CD14-positive monocyte (primary cell): Measurements from ENCODE around the gene KXD1. TPM values are rescaled to one million over a fixed set of nuclear protein-coding genes. Genes with fewer than 3 reads are reported as not detected.

Experiments used
- DNase-seq, 3 donors: peaks; one replicate each; pipeline ENCODE4 v3.0.0-alpha.2; 2011 to 2022
- H2AFZ ChIP-seq: 2 replicates; pipeline ENCODE4 v1.6.0; 2012; ENCODE audit warnings: mild to moderate bottlenecking, low read depth, low read length, inconsistent platforms; ENCODE audit not compliant: insufficient read depth, poor library complexity, severe bottlenecking
- H3K27ac ChIP-seq, 2 donors: 1 replicate in 1 of 2; 2 replicates in 1 of 2; pipeline ENCODE4 v1.5.1; 2012 to 2013; ENCODE audit warnings: low read length in 2 of 2, control low read depth in 1 of 2, inconsistent platforms in 1 of 2, low read depth in 1 of 2, mild to moderate bottlenecking in 1 of 2
- H3K27me3 ChIP-seq, 2 donors: one replicate each; pipeline versions ENCODE4 v1.6.0 to v1.6.1; 2011 to 2013; ENCODE audit warnings: low read length in 2 of 2; ENCODE audit not compliant: control insufficient read depth in 2 of 2, insufficient read depth in 2 of 2
- H3K36me3 ChIP-seq, 2 donors: replicated peaks in 1 of 2; 1 replicate in 1 of 2; 2 replicates in 1 of 2; pipeline versions ENCODE4 v1.5.1 to v1.6.1; 2012 to 2013; ENCODE audit warnings: low read length in 2 of 2, control low read depth in 1 of 2, inconsistent platforms in 1 of 2, mild to moderate bottlenecking in 1 of 2; ENCODE audit not compliant: insufficient read depth in 2 of 2, control insufficient read depth in 1 of 2
- H3K4me1 ChIP-seq, 2 donors: 1 replicate in 1 of 2; 2 replicates in 1 of 2; pipeline versions ENCODE4 v1.5.1 to v1.6.1; 2012 to 2013; ENCODE audit warnings: low read length in 2 of 2, control low read depth in 1 of 2, inconsistent platforms in 1 of 2, mild to moderate bottlenecking in 1 of 2, moderate library complexity in 1 of 2; ENCODE audit not compliant: insufficient read depth in 2 of 2, control insufficient read depth in 1 of 2
- H3K4me2 ChIP-seq: replicated peaks from 2 replicates; pipeline ENCODE3; 2012; ENCODE audit warnings: low read length, moderate library complexity, mild to moderate bottlenecking; ENCODE audit not compliant: poor library complexity, severe bottlenecking; ENCODE audit errors: extremely low read depth
- H3K4me3 ChIP-seq, 3 experiments: fragments of 200-600 bp in 1 of 3; sonication (generic) in 1 of 3; replicated peaks in 1 of 3; 1 replicate in 2 of 3; 2 replicates in 1 of 3; pipeline ENCODE4 v1.5.1; 2011 to 2013; ENCODE audit warnings: low read length in 3 of 3, mild to moderate bottlenecking in 3 of 3, control low read depth in 2 of 3, low read depth in 2 of 3, inconsistent platforms in 1 of 3, moderate library complexity in 1 of 3
- H3K79me2 ChIP-seq: 2 replicates; pipeline ENCODE4 v1.6.0; 2012; ENCODE audit warnings: mild to moderate bottlenecking, control low read depth, inconsistent platforms, low read length, moderate library complexity; ENCODE audit not compliant: insufficient read depth
- H3K9ac ChIP-seq: 2 replicates; pipeline ENCODE4 v1.6.0; 2017; ENCODE audit warnings: low read length, mild to moderate bottlenecking; ENCODE audit not compliant: insufficient read depth, poor library complexity, severe bottlenecking
- H3K9me3 ChIP-seq, 2 donors: replicated peaks in 1 of 2; 1 replicate in 1 of 2; 2 replicates in 1 of 2; pipeline versions ENCODE4 v1.5.1 to v1.6.1; 2012 to 2013; ENCODE audit warnings: low read length in 2 of 2, control low read depth in 1 of 2; ENCODE audit not compliant: control insufficient read depth in 1 of 2, insufficient read depth in 1 of 2
- H4K20me1 ChIP-seq: 2 replicates; pipeline ENCODE4 v1.6.0; 2012; ENCODE audit warnings: mild to moderate bottlenecking, low read length, control low read depth, moderate library complexity; ENCODE audit not compliant: insufficient read depth
- H3K27ac Mint-ChIP-seq, 7 donors: one replicate each; pipeline ENCODE4 v1.8.0; 2020; ENCODE audit warnings: mild to moderate bottlenecking in 7 of 7, mixed read lengths in 7 of 7, moderate library complexity in 6 of 7, inconsistent platforms in 2 of 7
- H3K27me3 Mint-ChIP-seq, 3 donors: one replicate each; pipeline ENCODE4 v1.8.0; 2021 to 2022; ENCODE audit warnings: low read depth in 3 of 3, mild to moderate bottlenecking in 3 of 3, mixed read lengths in 3 of 3, moderate library complexity in 3 of 3, inconsistent platforms in 1 of 3
- H3K36me3 Mint-ChIP-seq, 2 donors: one replicate each; pipeline ENCODE4 v1.8.0; 2020; ENCODE audit warnings: mixed read lengths in 2 of 2, inconsistent platforms in 1 of 2, mild to moderate bottlenecking in 1 of 2
- H3K4me1 Mint-ChIP-seq: one replicate; pipeline ENCODE4 v1.8.0; 2020; ENCODE audit warnings: mild to moderate bottlenecking, mixed read lengths
- H3K4me3 Mint-ChIP-seq, 2 donors: one replicate each; pipeline ENCODE4 v1.8.0; 2020; ENCODE audit warnings: mild to moderate bottlenecking in 2 of 2, mixed read lengths in 2 of 2, moderate library complexity in 1 of 2
- H3K9me3 Mint-ChIP-seq, 7 donors: one replicate each; pipeline ENCODE4 v1.8.0; 2020 to 2022; ENCODE audit warnings: mixed read lengths in 7 of 7, mild to moderate bottlenecking in 6 of 7, moderate library complexity in 6 of 7, inconsistent platforms in 2 of 7
- WGBS: methylation state at CpG from one replicate; pipeline ENCODE4 v1.1.5; 2013; ENCODE audit warnings: missing lambda C conversion rate; ENCODE audit not compliant: insufficient coverage; 5-methylcytosine and 5-hydroxymethylcytosine counted together
- intact Hi-C, 2 donors: fragments of 100-400 bp; cut with micrococcal nuclease; formaldehyde crosslinking; loops; one replicate each; pipeline versions ENCODE4 v1.15.0 to v1.15.1; 2023
- polyA plus RNA-seq, 3 donors: library from polyadenylated mRNA; depleted of rRNA in 1 of 3; unstranded in 2 of 3; stranded (reverse) in 1 of 3; fragments of 300-500 nt in 2 of 3; fragments of >200 nt in 1 of 3; fragmentation: Illumina TruSeq in 2 of 3; gene quantifications; 1 replicate in 2 of 3; 2 replicates in 1 of 3; pipeline ENCODE4 v1.2.3, GENCODE V29; 2012 to 2021
- TF ChIP-seq, protein P1 (sequence below): fragments of 200-600 bp; IDR thresholded peaks from one replicate; pipeline ENCODE4 v1.8.0; 2022; ENCODE audit warnings: antibody characterized with exemption, mild to moderate bottlenecking

Gene KXD1
- polyA plus RNA-seq, 3 donors = 74.4 to 194 (median 87.9) TPM

DNA sequence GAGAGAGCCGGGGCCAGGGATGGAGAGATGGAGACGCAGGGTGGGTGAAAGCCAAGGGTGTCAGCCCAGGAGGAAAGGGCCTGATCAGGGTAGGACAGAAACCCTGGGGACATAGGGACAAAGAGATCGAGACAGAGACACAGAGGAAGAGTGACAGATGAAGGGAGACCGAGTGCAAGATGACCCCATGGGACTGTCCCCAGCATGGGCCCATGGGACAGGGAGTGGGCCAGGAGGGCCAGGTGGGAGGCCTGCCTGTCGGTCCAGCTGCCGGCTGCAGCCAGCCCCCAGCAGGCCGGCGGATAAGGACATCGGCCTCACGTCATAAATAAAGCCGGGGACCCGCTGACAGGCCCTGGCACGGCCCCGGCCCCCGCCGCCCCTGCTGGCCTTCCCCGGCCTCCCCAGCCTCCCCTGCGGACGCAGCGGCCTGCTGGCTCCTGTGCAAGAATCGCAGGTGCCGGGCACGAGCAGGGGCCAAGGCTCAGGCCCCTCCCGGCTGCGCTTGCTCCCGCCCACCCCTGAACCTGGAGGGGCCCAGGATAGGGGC, 37.2 kb downstream of the KXD1 start:
- peak overlapping the region; percentile 31 to 91 for H3K4me3 Mint-ChIP-seq
- peaks cover 27% of the 10 kb centered on the region for H3K4me1 Mint-ChIP-seq
- H3K4me2 ChIP-seq = peak overlapping the region; percentile 82
- H3K27ac Mint-ChIP-seq = peak overlapping the region in 1 of 7 donors; percentile 23
- peaks cover 31 to 59% (median 47%) of the 10 kb centered on the region in 3 donors for H3K27me3 Mint-ChIP-seq
- H3K4me1 ChIP-seq = peaks cover 19 to 35% of the 10 kb centered on the region in 2 donors
- H3K9me3 ChIP-seq = no peaks in the 10 kb centered on the region
- peaks cover 15 to 21% of the 10 kb centered on the region in 2 donors for H3K36me3 Mint-ChIP-seq
- H4K20me1 ChIP-seq = peaks cover 21% of the 10 kb centered on the region
- H3K36me3 ChIP-seq = peaks cover 7 to 8% of the 10 kb centered on the region in 2 donors
- H3K79me2 ChIP-seq = peaks cover 3% of the 10 kb centered on the region
- intact Hi-C loops = no loop called here
- DNase-seq = no peak
- H3K27ac ChIP-seq = no peak overlapping the region
- peak overlapping the region in 2 of 3 experiments; percentile 12 to 73 for H3K4me3 ChIP-seq
- TF ChIP-seq, protein P1, sequence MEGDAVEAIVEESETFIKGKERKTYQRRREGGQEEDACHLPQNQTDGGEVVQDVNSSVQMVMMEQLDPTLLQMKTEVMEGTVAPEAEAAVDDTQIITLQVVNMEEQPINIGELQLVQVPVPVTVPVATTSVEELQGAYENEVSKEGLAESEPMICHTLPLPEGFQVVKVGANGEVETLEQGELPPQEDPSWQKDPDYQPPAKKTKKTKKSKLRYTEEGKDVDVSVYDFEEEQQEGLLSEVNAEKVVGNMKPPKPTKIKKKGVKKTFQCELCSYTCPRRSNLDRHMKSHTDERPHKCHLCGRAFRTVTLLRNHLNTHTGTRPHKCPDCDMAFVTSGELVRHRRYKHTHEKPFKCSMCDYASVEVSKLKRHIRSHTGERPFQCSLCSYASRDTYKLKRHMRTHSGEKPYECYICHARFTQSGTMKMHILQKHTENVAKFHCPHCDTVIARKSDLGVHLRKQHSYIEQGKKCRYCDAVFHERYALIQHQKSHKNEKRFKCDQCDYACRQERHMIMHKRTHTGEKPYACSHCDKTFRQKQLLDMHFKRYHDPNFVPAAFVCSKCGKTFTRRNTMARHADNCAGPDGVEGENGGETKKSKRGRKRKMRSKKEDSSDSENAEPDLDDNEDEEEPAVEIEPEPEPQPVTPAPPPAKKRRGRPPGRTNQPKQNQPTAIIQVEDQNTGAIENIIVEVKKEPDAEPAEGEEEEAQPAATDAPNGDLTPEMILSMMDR = no peak
- H2AFZ ChIP-seq = peak overlapping the region; percentile 66
- H3K27me3 ChIP-seq = peaks cover 7 to 37% of the 10 kb centered on the region in 2 donors
- peaks cover 0 to 9% (median 1%) of the 10 kb centered on the region in 7 donors for H3K9me3 Mint-ChIP-seq
- H3K9ac ChIP-seq = peak overlapping the region; percentile 34
- WGBS = 12% methylated on average over 26 of the region's 26 CpGs

DNA sequence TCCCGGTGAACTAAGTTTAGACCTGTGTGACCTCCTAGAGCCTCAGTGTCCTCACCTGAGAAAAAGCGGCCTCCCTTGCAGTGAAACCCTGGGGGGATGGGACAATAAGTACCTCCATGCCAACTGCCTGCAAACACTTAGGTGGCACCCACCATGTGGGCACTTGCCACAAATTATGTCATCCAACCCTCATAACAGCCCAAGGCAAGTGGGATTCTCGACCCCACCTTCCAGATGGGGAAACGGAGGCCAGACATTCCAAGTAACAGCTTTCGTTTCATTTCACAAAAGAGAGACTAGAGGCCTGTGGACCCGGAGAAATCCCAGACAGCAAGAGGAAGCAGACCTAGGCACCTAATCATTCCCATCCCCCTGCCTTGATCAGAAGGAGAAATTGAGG, 37.8 kb downstream of the KXD1 start:
- Mint-ChIP-seq H3K9me3 (peaks cover 0 to 9% (median 1%) of the 10 kb centered on the region in 7 donors), H3K27me3 (peaks cover 36 to 63% (median 52%) of the 10 kb centered on the region in 3 donors), H3K36me3 (peaks cover 15 to 19% of the 10 kb centered on the region in 2 donors), H3K4me3 (peak overlapping the region in 1 of 2 donors; percentile 71), H3K27ac (peak overlapping the region in 2 of 7 donors; percentile 21 to 68), H3K4me1 (peaks cover 23% of the 10 kb centered on the region)
- peaks cover 15% of the 10 kb centered on the region for H4K20me1 ChIP-seq
- no peak overlapping the region for H2AFZ ChIP-seq
- H3K79me2 ChIP-seq = no peaks in the 10 kb centered on the region
- DNase-seq = no peak
- peaks cover 16 to 30% of the 10 kb centered on the region in 2 donors for H3K4me1 ChIP-seq
- H3K27me3 ChIP-seq = peaks cover 7 to 37% of the 10 kb centered on the region in 2 donors
- H3K4me3 ChIP-seq = no peak overlapping the region
- H3K4me2 ChIP-seq = no peak overlapping the region
- H3K27ac ChIP-seq = no peak overlapping the region
- no peaks in the 10 kb centered on the region for H3K9me3 ChIP-seq
- no peak overlapping the region for H3K9ac ChIP-seq
- WGBS = 76% methylated on average over 2 of the region's 6 CpGs
- peaks cover 6 to 7% of the 10 kb centered on the region in 2 donors for H3K36me3 ChIP-seq
- TF ChIP-seq, protein P1 = no peak
- intact Hi-C loops = no loop called here
